Upper lobe of left lung (tissue), 4 donors: Measurements from ENCODE around the gene DNAH8.

ENCODE experiments used
- CTCF ChIP-seq, 6 experiments: fragments of 450-650 bp in 4 of 6; fragments of 200-600 bp in 2 of 6; sonication (generic) in 2 of 6; IDR thresholded peaks; one replicate each; pipeline ENCODE4 v1.5.1; 2016 to 2019; ENCODE audit warnings: antibody characterized with exemption in 6 of 6
- EP300 ChIP-seq, 4 donors: sonication (generic); formaldehyde crosslinking; IDR thresholded peaks; one replicate each; pipeline ENCODE4 v1.5.1; 2017; ENCODE audit warnings: antibody characterized with exemption in 4 of 4, control low read depth in 2 of 4
- POLR2A ChIP-seq, 4 donors: fragments of 450-650 bp; IDR thresholded peaks; one replicate each; pipeline ENCODE4 v1.5.1; 2016 to 2017; ENCODE audit warnings: antibody characterized with exemption in 4 of 4, mild to moderate bottlenecking in 2 of 4
- POLR2AphosphoS5 ChIP-seq, 2 donors: sonication (generic); formaldehyde crosslinking; IDR thresholded peaks; one replicate each; pipeline ENCODE4 v1.5.1; 2017; ENCODE audit warnings: antibody characterized with exemption in 2 of 2

GRCh38 chr6:38985839-38986238, 270.7 kb downstream of the DNAH8 start:
- TF ChIP-seq CTCF (IDR thresholded peaks at IDR 0.05) (no peak), POLR2AphosphoS5 (IDR thresholded peaks at IDR 0.05) (no peak), POLR2A (IDR thresholded peaks at IDR 0.05) (no peak), EP300 (IDR thresholded peaks at IDR 0.05) (no peak)
